ENCODE measurements around the gene SEC24C. TPM values are rescaled to one million over a fixed set of nuclear protein-coding genes. Genes with fewer than 3 reads are reported as not detected.
"Not testable (repeated sequence)": the region's sequence is repeated elsewhere in the genome, so short reads cannot be mapped to it uniquely, and the experiment has no call there.

SEC24C gene
- total RNA-seq, 6 experiments from 2014 or later = 39.4 to 43.4 (median 41.0) TPM

DNA sequence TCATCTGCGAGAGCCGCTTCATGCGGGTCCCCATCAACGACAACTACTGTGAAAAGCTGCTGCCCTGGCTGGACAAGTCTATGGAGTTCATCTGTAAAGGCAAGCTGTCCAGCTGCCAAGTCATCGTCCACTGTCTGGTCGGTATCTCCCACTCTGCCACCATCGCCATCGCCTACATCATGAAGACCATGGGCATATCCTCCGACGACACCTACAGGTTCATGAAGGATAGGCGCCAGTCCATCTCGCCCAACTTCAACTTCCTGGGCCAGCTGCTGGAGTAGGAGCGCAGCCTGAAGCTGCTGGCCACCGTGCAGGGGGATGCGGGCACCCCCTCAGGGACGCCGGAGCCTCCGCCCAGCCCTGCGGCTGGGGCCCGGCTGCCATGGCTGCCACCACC, 11.7 kb upstream of the SEC24C start:
- Histone ChIP-seq H3K9me3 (no peaks in the 10 kb centered on the region), H3K27ac (no peak overlapping the region), H3K36me3 (peaks cover 0 to 15% (median 0%) of the 10 kb centered on the region in 4 donors), H3K27me3 (no peaks in the 10 kb centered on the region), H3K4me1 (peaks cover 0 to 16% (median 4%) of the 10 kb centered on the region in 4 donors), H3K4me3 (no peak overlapping the region)
- no peak for TF ChIP-seq POLR2A (IDR thresholded peaks at IDR 0.05)
- TF ChIP-seq, protein P1, sequence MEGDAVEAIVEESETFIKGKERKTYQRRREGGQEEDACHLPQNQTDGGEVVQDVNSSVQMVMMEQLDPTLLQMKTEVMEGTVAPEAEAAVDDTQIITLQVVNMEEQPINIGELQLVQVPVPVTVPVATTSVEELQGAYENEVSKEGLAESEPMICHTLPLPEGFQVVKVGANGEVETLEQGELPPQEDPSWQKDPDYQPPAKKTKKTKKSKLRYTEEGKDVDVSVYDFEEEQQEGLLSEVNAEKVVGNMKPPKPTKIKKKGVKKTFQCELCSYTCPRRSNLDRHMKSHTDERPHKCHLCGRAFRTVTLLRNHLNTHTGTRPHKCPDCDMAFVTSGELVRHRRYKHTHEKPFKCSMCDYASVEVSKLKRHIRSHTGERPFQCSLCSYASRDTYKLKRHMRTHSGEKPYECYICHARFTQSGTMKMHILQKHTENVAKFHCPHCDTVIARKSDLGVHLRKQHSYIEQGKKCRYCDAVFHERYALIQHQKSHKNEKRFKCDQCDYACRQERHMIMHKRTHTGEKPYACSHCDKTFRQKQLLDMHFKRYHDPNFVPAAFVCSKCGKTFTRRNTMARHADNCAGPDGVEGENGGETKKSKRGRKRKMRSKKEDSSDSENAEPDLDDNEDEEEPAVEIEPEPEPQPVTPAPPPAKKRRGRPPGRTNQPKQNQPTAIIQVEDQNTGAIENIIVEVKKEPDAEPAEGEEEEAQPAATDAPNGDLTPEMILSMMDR (IDR thresholded peaks at IDR 0.05) = no peak
- DNase-seq (no peak), ATAC-seq (no peak)
- WGBS (ENCODE audit: insufficient coverage, low coverage, low lambda C conversion rate, missing lambda C conversion rate) = 100% methylated on average over 3 of the region's 20 CpGs
- intact Hi-C loops (cut with DNase I) = no loop called here

- no peaks in the 10 kb centered on the region for H3K9me3 ChIP-seq
- H3K27ac ChIP-seq = no peak overlapping the region
- intact Hi-C loops (cut with DNase I) = no loop called here
- H3K4me1 ChIP-seq = peaks cover 0 to 16% (median 4%) of the 10 kb centered on the region in 4 donors
- H3K27me3 ChIP-seq = no peaks in the 10 kb centered on the region
- no peak overlapping the region for H3K4me3 ChIP-seq
- no peak for DNase-seq
- 92% methylated on average over 19 of the region's 84 CpGs for WGBS (ENCODE audit: insufficient coverage, low coverage, low lambda C conversion rate, missing lambda C conversion rate)
- no peak for ATAC-seq
- TF ChIP-seq, protein P1 (IDR thresholded peaks at IDR 0.05) = no peak
- no peak for TF ChIP-seq POLR2A (IDR thresholded peaks at IDR 0.05)
- peaks cover 0 to 12% (median 0%) of the 10 kb centered on the region in 4 donors for H3K36me3 ChIP-seq
These were observed 11.1 kb upstream of the SEC24C start for GRCh38 chr10:73732931-73733623.

DNA sequence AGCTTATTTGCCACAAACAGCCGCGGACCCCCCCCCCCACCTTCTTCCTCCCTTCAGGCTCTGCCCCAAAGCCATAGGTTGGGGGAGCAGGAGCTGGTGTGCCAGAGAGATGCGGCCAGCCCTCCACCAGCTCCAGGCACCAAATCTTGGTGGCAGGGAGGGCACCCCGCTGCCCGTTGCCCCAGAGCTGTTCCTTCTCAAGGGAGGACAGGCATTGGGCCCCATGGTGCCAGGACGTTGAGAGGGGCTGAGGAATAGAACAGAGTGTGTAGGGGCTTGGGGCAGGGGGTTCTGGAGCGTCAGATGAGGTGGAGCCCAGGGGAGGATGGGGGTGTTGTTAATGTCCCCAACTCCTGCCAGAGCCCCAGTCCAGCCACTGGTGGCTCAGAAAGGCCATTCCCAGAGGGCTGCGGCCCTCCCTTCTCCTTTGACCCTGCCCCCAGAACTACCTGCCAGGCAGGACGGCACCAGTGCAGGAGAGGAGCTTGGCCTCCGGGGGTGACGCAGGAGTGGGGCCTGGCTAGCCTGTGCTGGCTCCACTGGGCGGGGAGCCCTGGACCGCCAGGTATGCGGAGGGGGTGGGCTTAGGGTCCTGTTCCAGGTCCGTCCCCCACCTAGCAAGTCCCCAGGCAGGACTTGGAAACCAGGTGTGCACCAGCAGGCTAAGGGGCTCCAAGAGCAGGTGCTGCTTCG, 10.0 kb upstream of the SEC24C start:
- intact Hi-C loops (cut with DNase I) = no loop called here
- H3K9me3 ChIP-seq = no peaks in the 10 kb centered on the region
- 100% methylated on average over 4 of the region's 16 CpGs for WGBS (ENCODE audit: insufficient coverage, low coverage, low lambda C conversion rate, missing lambda C conversion rate)
- peaks cover 0 to 10% (median 0%) of the 10 kb centered on the region in 4 donors for H3K36me3 ChIP-seq
- H3K4me3 ChIP-seq = no peak overlapping the region
- peaks cover 0 to 12% (median 4%) of the 10 kb centered on the region in 4 donors for H3K4me1 ChIP-seq
- no peak for TF ChIP-seq POLR2A (IDR thresholded peaks at IDR 0.05)
- TF ChIP-seq, protein P1 (IDR thresholded peaks at IDR 0.05) = no peak
- H3K27me3 ChIP-seq = no peaks in the 10 kb centered on the region
- no peak for DNase-seq
- no peak overlapping the region for H3K27ac ChIP-seq
- no peak for ATAC-seq

DNA sequence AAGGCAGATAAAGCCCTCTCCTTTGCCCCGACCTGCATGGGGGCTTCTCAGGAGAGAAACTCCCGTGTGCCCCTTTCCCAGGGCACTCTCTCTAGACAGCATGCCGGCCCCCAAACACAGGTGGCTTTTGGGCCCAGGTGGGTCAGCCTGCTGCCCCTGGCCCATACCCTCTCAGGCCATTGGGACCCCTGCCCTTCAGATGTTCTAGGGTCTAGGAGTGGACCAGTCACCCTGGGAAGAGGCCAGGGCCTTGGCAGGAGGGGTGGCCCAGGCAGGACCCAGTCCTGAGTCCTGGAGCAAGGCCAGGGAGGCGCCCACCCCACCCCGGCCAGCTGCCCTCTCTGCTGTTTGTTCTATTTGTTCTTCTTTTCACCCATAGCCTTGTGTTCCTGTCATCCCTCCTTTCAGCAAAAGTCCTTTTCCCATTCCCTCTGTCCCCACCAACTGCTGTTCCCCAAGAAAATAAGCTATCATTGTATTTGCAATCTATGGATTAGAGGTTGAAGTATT, 9.3 kb upstream of the SEC24C start:
- no peak for ATAC-seq
- no peak for DNase-seq
- WGBS (ENCODE audit: insufficient coverage, low coverage, low lambda C conversion rate, missing lambda C conversion rate) = 33% methylated on average over 1 of the region's 5 CpGs

GRCh38 chr10:73740501-73741254, 3.5 kb upstream of the SEC24C start:
- H3K27me3 ChIP-seq; ATAC-seq; H3K4me3 ChIP-seq; H3K36me3 ChIP-seq; H3K27ac ChIP-seq; DNase-seq; intact Hi-C loops (cut with DNase I); H3K9me3 ChIP-seq: not testable (repeated sequence)
- 98% methylated on average over 6 of the region's 18 CpGs for WGBS (ENCODE audit: insufficient coverage, low coverage, low lambda C conversion rate, missing lambda C conversion rate)
- H3K4me1 ChIP-seq = peaks cover 0 to 16% (median 7%) of the 10 kb centered on the region in 4 donors

More for the DNA sequence above, 9.3 kb upstream of the SEC24C start:
- Histone ChIP-seq H3K4me3 (no peak overlapping the region), H3K4me1 (peaks cover 0 to 12% (median 4%) of the 10 kb centered on the region in 4 donors), H3K27ac (no peak overlapping the region), H3K27me3 (no peaks in the 10 kb centered on the region), H3K36me3 (peaks cover 0 to 10% (median 0%) of the 10 kb centered on the region in 4 donors), H3K9me3 (no peaks in the 10 kb centered on the region)
- intact Hi-C loops (cut with DNase I) = no loop called here
- TF ChIP-seq, protein P1 (IDR thresholded peaks at IDR 0.05) = no peak
- no peak for TF ChIP-seq POLR2A (IDR thresholded peaks at IDR 0.05)

Data from right lobe of liver (tissue), 6 donors.